ENCODE data around the gene CALY. TPM values are rescaled to one million over a fixed set of nuclear protein-coding genes. Genes with fewer than 3 reads are reported as not detected.

Gene CALY
- total RNA-seq, 1 experiment from 2014 or later: 0.47 TPM

DNA sequence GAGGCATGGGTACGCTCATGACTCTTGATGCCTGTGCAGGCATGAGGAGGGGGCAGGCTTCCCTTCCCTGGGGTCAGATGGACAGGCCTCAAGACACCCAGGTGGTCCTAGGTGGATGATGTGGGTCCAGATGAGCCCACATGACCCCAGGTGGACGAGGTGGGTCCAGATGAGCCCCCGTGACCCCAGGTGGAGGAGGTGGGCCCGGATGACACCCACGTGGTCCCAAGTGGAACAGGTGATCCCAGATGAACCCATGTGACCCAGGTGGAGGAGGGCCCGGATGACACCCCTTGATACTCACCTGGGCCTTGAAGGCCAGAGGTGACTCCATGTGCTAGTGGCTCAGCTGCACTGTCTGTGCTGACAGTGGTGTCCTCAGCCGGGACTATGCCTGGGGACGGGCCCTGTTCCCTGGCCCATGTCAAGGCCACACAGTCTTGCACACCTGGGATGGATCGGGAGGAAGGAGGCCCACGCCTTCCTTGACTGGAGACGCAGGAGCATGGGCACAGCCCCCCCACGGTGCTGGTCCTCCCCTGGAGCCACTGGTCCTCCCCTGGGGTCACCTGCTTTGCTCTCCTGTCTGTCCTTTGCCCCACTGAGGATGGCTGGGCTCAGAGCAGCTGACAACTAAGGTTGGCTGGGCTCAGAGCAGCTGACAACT, 13.7 kb upstream of the CALY start:
- DNase-seq (ENCODE audit: low read depth, low spot score) (no peak), ATAC-seq (no peak)
- no peaks in the 10 kb centered on the region for H3K9me2 ChIP-seq (ENCODE audit: insufficient read depth)
- no peaks in the 10 kb centered on the region for H4K20me1 ChIP-seq (ENCODE audit: insufficient read depth)
- ChIA-PET CTCF (no interaction called here), RAD21 (ENCODE audit: low non-redundant PET in 1 of 2, low total read pairs in 2 of 2, uncharacterized antibody in 2 of 2, unreplicated experiment in 2 of 2) (no interaction called here), POLR2A (no interaction called here)
- H3K4me2 ChIP-seq (ENCODE audit: low read length): no peak overlapping the region
- no peaks in the 10 kb centered on the region for H3K27me3 ChIP-seq (ENCODE audit: insufficient read depth, low read length)
- intact Hi-C loops (cut with micrococcal nuclease): no loop called here
- no peaks in the 10 kb centered on the region for H3K4me1 ChIP-seq (ENCODE audit: control insufficient read depth in 1 of 2, insufficient read depth in 2 of 2, low read length in 2 of 2)
- H3K9me3 ChIP-seq (ENCODE audit: control insufficient read depth in 1 of 2, insufficient read depth in 1 of 2, low read depth in 1 of 2, low read length in 2 of 2): no peaks in the 10 kb centered on the region
- H3K27ac ChIP-seq (ENCODE audit: low read depth, low read length): no peak overlapping the region
- TF ChIP-seq, protein P1, sequence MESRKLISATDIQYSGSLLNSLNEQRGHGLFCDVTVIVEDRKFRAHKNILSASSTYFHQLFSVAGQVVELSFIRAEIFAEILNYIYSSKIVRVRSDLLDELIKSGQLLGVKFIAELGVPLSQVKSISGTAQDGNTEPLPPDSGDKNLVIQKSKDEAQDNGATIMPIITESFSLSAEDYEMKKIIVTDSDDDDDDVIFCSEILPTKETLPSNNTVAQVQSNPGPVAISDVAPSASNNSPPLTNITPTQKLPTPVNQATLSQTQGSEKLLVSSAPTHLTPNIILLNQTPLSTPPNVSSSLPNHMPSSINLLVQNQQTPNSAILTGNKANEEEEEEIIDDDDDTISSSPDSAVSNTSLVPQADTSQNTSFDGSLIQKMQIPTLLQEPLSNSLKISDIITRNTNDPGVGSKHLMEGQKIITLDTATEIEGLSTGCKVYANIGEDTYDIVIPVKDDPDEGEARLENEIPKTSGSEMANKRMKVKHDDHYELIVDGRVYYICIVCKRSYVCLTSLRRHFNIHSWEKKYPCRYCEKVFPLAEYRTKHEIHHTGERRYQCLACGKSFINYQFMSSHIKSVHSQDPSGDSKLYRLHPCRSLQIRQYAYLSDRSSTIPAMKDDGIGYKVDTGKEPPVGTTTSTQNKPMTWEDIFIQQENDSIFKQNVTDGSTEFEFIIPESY (IDR thresholded peaks at IDR 0.05; ENCODE audit: extremely low read depth, insufficient replicate concordance, low read length): no peak
- TF ChIP-seq CBX3 (IDR thresholded peaks at IDR 0.05; ENCODE audit: low read depth) (no peak), CTCF (IDR thresholded peaks at IDR 0.05 in 2 of 3, conservative IDR thresholded peaks at IDR 0.05 in 1 of 3; ENCODE audit: borderline replicate concordance in 1 of 3, insufficient read depth in 1 of 3, low read depth in 2 of 3, low read length in 2 of 3) (no peak), SIN3A (IDR thresholded peaks at IDR 0.05; ENCODE audit: low read depth) (no peak), ZFX (IDR thresholded peaks at IDR 0.05) (no peak), SP1 (IDR thresholded peaks at IDR 0.05; ENCODE audit: low read depth) (no peak), EGR1 (IDR thresholded peaks at IDR 0.05; ENCODE audit: low read depth) (no peak), MAX (IDR thresholded peaks at IDR 0.05) (no peak)
- H3K36me3 ChIP-seq (ENCODE audit: control insufficient read depth in 1 of 2, insufficient read depth in 2 of 2, low read length in 2 of 2): no peaks in the 10 kb centered on the region
- BruUV-seq (replicated peaks): no TSS peak
- no peak overlapping the region for H3K9ac ChIP-seq (ENCODE audit: low read length)
- no peak overlapping the region for H3K4me3 ChIP-seq (replicated peaks in 1 of 2; ENCODE audit: low read depth in 1 of 2, low read length in 2 of 2)
- no peaks in the 10 kb centered on the region for H3K79me2 ChIP-seq (ENCODE audit: insufficient read depth, low read length)
- H2AFZ ChIP-seq (ENCODE audit: low read depth, low read length, poor library complexity, severe bottlenecking): no peak overlapping the region

All from HCT116 (cell line).